Neural progenitor cell (in vitro differentiated cells): ENCODE results near the gene PCNX1.

Experiments used
- CTCF ChIP-seq: fragments of 200-600 bp; sonication (generic); IDR thresholded peaks from 2 replicates; pipeline ENCODE4 v1.5.1; 2017; ENCODE audit warnings: antibody characterized with exemption, mild to moderate bottlenecking
- EZH2 ChIP-seq: fragments of 200-600 bp; sonication (generic); IDR thresholded peaks from 2 replicates; pipeline ENCODE4 v1.6.1; 2017; ENCODE audit warnings: antibody characterized with exemption, mild to moderate bottlenecking, moderate library complexity
- EZH2phosphoT487 ChIP-seq: fragments of 200-600 bp; sonication (generic); IDR thresholded peaks from 2 replicates; pipeline ENCODE4 v1.6.1; 2017; ENCODE audit warnings: antibody characterized with exemption

DNA sequence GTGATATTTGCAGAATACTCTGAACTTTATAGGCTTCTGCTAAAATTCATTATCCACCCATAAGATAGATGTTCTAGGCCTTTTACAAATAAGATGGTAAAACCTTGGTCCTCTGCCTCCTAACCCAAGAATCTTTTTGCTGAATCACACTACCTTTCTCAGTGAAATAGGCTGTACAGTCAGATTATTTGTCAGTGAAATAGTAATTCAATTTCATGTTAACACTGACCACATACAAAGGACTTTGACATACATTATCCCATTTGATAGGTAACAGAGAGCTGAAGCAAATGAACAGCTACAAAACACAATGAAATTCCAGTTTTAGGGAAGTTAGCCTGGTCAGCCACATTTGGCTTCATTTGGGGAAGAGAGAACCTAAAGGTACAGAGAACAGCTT, 141.1 kb downstream of the PCNX1 start:
- TF ChIP-seq CTCF (no peak), EZH2phosphoT487 (no peak), EZH2 (no peak)
